HEK293 (cell line): ENCODE measurements around the gene ZACN.

Source experiments
- ZNF558 ChIP-seq: fragments of 450-650 bp; formaldehyde crosslinking; IDR thresholded peaks from 2 replicates; pipeline ENCODE4 v1.5.1; 2016; ENCODE audit warnings: missing biosample characterization, missing genetic modification characterization
- TF ChIP-seq, protein P1 (sequence below): fragments of 450-650 bp; formaldehyde crosslinking; IDR thresholded peaks from 2 replicates; pipeline ENCODE4 v1.5.1; 2016; ENCODE audit warnings: missing biosample characterization, missing genetic modification characterization

DNA sequence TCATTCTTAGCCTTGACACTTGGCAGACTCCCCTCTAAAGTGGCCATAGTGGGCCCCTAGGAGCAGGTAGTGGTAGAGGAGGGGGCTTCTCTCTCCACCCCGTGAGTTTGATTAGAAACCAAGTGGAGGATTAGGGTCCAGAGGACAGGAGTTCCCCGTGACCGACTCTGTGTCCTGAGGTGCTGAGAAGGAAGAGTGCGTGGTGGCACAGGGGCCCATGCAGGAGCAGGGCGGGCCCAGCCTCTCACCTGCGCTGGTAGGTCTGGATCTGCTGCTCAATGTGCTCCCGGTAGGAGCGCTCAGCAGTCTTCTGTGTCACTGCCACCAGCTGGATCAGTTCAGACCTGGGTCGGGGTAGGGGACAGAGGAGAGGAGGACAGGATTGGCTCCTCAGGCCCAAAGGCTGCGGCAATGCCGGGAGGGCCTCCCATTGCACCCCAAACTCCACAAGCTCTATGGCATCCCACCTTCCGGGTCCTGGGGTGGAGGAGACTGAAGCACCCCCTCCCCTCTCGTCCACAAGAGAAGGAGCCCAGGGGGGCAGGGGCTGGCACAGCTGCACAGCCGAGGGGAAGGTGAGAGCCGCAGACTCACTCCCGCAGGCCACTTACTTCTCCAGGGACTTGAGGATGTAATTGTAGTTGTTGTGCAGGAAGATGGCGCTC, 6.2 kb downstream of the ZACN start:
- TF ChIP-seq, protein P1, sequence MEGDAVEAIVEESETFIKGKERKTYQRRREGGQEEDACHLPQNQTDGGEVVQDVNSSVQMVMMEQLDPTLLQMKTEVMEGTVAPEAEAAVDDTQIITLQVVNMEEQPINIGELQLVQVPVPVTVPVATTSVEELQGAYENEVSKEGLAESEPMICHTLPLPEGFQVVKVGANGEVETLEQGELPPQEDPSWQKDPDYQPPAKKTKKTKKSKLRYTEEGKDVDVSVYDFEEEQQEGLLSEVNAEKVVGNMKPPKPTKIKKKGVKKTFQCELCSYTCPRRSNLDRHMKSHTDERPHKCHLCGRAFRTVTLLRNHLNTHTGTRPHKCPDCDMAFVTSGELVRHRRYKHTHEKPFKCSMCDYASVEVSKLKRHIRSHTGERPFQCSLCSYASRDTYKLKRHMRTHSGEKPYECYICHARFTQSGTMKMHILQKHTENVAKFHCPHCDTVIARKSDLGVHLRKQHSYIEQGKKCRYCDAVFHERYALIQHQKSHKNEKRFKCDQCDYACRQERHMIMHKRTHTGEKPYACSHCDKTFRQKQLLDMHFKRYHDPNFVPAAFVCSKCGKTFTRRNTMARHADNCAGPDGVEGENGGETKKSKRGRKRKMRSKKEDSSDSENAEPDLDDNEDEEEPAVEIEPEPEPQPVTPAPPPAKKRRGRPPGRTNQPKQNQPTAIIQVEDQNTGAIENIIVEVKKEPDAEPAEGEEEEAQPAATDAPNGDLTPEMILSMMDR (tag by site-specific recombination) = no peak
- TF ChIP-seq ZNF558 (tag by site-specific recombination) = no peak
